ENCODE data around the gene LEF1. TPM values are rescaled to one million over a fixed set of nuclear protein-coding genes. Genes with fewer than 3 reads are reported as not detected.

The LEF1 gene
- polyA plus RNA-seq, 1 donor (not counting 4 experiments of a cell fraction or from before 2014, with no cell fraction given), result 1.5 TPM

GRCh38 chr4:108170631-108171338 lies 2.1 kb upstream of the LEF1 start:
- Histone ChIP-seq H3K4me1 (ENCODE audit: control insufficient read depth, extremely low read depth, insufficient read depth, low read length) (peaks cover 3% of the 10 kb centered on the region), H3K27me3 (ENCODE audit: control insufficient read depth, extremely low read depth, insufficient read depth, low read length) (peaks cover 82% of the 10 kb centered on the region), H4K20me1 (ENCODE audit: control insufficient read depth, extremely low read depth, insufficient read depth, low read length) (no peaks in the 10 kb centered on the region), H3K9me1 (ENCODE audit: control insufficient read depth, extremely low read depth, insufficient read depth, low read length) (no peaks in the 10 kb centered on the region), H2AFZ (ENCODE audit: control insufficient read depth, low read length) (no peak overlapping the region), H3K36me3 (ENCODE audit: control insufficient read depth in 2 of 2, extremely low read depth in 1 of 2, insufficient read depth in 2 of 2, low read length in 2 of 2) (no peaks in the 10 kb centered on the region), H3K9ac (ENCODE audit: control insufficient read depth, extremely low read depth, insufficient read depth, low read length) (no peak overlapping the region), H3K4me2 (ENCODE audit: control insufficient read depth, extremely low read depth, insufficient read depth, low read depth, low read length) (no peak overlapping the region), H3K9me3 (ENCODE audit: control insufficient read depth, low read depth, low read length) (no peaks in the 10 kb centered on the region), H3K4me3 (ENCODE audit: control insufficient read depth in 2 of 3, extremely low read depth in 1 of 3, insufficient read depth in 2 of 3, low read depth in 1 of 3, low read length in 3 of 3) (no peak overlapping the region), H3K27ac (ENCODE audit: control insufficient read depth, insufficient read depth, low read length) (no peak overlapping the region), H3K79me2 (ENCODE audit: control insufficient read depth, insufficient read depth, low read length) (no peaks in the 10 kb centered on the region)
- FAIRE-seq, result no peak
- TF ChIP-seq CTCF (optimal IDR thresholded peaks at IDR 0.05 in 1 of 3, IDR thresholded peaks at IDR 0.05 in 1 of 3, conservative IDR thresholded peaks at IDR 0.05 in 1 of 3; ENCODE audit: extremely low read depth in 1 of 3, insufficient read depth in 2 of 3, low read length in 3 of 3) (no peak), EZH2 (IDR thresholded peaks at IDR 0.05; ENCODE audit: low read length) (no peak)
- dilution Hi-C loops (cut with MboI; ENCODE audit: extremely low pct_ligation_motif_present, low sequenced_read_pairs), result no loop called here
- DNase-seq (ENCODE audit: low read depth, low spot score), result no peak

GRCh38 chr4:108169664-108170063 lies 932 bp upstream of the LEF1 start:
- H2AFZ ChIP-seq (ENCODE audit: control insufficient read depth, low read length), result no peak overlapping the region
- no peak overlapping the region for H3K27ac ChIP-seq (ENCODE audit: control insufficient read depth, insufficient read depth, low read length)
- dilution Hi-C loops (cut with MboI; ENCODE audit: extremely low pct_ligation_motif_present, low sequenced_read_pairs), result no loop called here
- no peak overlapping the region for H3K4me2 ChIP-seq (ENCODE audit: control insufficient read depth, extremely low read depth, insufficient read depth, low read depth, low read length)
- H3K4me3 ChIP-seq (ENCODE audit: control insufficient read depth in 2 of 3, extremely low read depth in 1 of 3, insufficient read depth in 2 of 3, low read depth in 1 of 3, low read length in 3 of 3), result no peak overlapping the region
- peaks cover 3% of the 10 kb centered on the region for H3K4me1 ChIP-seq (ENCODE audit: control insufficient read depth, extremely low read depth, insufficient read depth, low read length)
- no peak overlapping the region for H3K9ac ChIP-seq (ENCODE audit: control insufficient read depth, extremely low read depth, insufficient read depth, low read length)
- H3K9me3 ChIP-seq (ENCODE audit: control insufficient read depth, low read depth, low read length), result no peaks in the 10 kb centered on the region
- no peaks in the 10 kb centered on the region for H3K36me3 ChIP-seq (ENCODE audit: control insufficient read depth in 2 of 2, extremely low read depth in 1 of 2, insufficient read depth in 2 of 2, low read length in 2 of 2)
- H3K27me3 ChIP-seq (ENCODE audit: control insufficient read depth, extremely low read depth, insufficient read depth, low read length), result peaks cover 91% of the 10 kb centered on the region
- no peak for FAIRE-seq
- DNase-seq (ENCODE audit: low read depth, low spot score), result no peak
- H4K20me1 ChIP-seq (ENCODE audit: control insufficient read depth, extremely low read depth, insufficient read depth, low read length), result no peaks in the 10 kb centered on the region
- H3K79me2 ChIP-seq (ENCODE audit: control insufficient read depth, insufficient read depth, low read length), result no peaks in the 10 kb centered on the region
- TF ChIP-seq EZH2 (IDR thresholded peaks at IDR 0.05; ENCODE audit: low read length) (no peak), CTCF (optimal IDR thresholded peaks at IDR 0.05 in 1 of 3, IDR thresholded peaks at IDR 0.05 in 1 of 3, conservative IDR thresholded peaks at IDR 0.05 in 1 of 3; ENCODE audit: extremely low read depth in 1 of 3, insufficient read depth in 2 of 3, low read length in 3 of 3) (no peak)
- H3K9me1 ChIP-seq (ENCODE audit: control insufficient read depth, extremely low read depth, insufficient read depth, low read length), result no peaks in the 10 kb centered on the region
